ENCODE results near the gene C19orf47. TPM values are rescaled to one million over a fixed set of nuclear protein-coding genes. Genes with fewer than 3 reads are reported as not detected.

Gene C19orf47
- total and polyA plus RNA-seq, 2 donors (not counting 3 experiments of a cell fraction or from before 2014, with no cell fraction given): 16.4 to 27.0 TPM

DNA sequence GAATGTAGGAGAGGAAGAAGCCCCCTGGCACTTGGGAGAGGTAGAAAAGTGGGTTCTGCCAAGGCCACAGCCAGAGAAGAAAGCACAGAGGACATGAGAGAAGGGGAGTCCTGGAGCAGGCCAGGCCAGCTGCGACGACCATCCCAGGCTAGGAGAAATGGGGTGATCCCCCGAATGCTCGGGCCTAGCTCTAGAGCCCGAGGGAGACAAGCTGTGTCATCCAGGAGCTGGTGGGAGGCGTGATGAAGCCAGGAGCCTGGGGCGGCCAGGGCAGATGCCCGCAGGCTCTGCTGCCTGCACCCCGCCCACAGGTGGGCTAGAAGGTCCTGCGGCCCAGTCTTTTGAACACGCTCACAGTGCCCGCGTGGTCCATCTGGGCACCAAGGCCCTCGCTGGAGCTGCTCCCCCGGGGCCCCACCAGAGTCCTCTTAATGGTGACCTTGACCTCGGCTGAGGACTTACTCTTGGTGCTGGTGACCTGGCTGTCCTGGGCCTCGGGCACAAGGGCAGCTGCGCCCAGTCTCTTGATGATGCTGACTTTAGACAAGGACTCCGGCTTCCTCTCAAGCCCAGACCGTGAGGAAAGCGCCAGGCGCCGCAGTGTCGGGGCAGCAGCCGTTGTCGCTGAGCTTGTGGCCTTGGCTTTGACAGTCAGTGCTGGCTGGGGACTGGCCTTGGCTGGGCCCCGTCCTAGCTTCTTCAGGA, 26.5 kb downstream of the C19orf47 start:
- no peak for TF ChIP-seq JUN (IDR thresholded peaks at IDR 0.05; ENCODE audit: borderline replicate concordance, insufficient read depth, insufficient read length, low read depth)
- TF ChIP-seq POLR2A (IDR thresholded peaks at IDR 0.05; ENCODE audit: low read depth, low read length): no peak
- TF ChIP-seq POLR2AphosphoS5 (IDR thresholded peaks at IDR 0.05; ENCODE audit: insufficient read depth, low read depth, low read length): no peak
- TF ChIP-seq GATA2 (IDR thresholded peaks at IDR 0.05; ENCODE audit: insufficient read depth, insufficient read length, low read depth, low read length): no peak
- no peak for TF ChIP-seq EZH2 (IDR thresholded peaks at IDR 0.05; ENCODE audit: borderline replicate concordance, low read depth, low read length, severe bottlenecking)
- TF ChIP-seq MYC (IDR thresholded peaks at IDR 0.05; ENCODE audit: low read depth, low read length): no peak
- TF ChIP-seq, protein P1, sequence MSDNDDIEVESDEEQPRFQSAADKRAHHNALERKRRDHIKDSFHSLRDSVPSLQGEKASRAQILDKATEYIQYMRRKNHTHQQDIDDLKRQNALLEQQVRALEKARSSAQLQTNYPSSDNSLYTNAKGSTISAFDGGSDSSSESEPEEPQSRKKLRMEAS (IDR thresholded peaks at IDR 0.05; ENCODE audit: insufficient read depth, insufficient read length): no peak
- no peak for TF ChIP-seq FOS (IDR thresholded peaks at IDR 0.05; ENCODE audit: borderline replicate concordance, insufficient read depth, low read length)
- TF ChIP-seq, protein P2, sequence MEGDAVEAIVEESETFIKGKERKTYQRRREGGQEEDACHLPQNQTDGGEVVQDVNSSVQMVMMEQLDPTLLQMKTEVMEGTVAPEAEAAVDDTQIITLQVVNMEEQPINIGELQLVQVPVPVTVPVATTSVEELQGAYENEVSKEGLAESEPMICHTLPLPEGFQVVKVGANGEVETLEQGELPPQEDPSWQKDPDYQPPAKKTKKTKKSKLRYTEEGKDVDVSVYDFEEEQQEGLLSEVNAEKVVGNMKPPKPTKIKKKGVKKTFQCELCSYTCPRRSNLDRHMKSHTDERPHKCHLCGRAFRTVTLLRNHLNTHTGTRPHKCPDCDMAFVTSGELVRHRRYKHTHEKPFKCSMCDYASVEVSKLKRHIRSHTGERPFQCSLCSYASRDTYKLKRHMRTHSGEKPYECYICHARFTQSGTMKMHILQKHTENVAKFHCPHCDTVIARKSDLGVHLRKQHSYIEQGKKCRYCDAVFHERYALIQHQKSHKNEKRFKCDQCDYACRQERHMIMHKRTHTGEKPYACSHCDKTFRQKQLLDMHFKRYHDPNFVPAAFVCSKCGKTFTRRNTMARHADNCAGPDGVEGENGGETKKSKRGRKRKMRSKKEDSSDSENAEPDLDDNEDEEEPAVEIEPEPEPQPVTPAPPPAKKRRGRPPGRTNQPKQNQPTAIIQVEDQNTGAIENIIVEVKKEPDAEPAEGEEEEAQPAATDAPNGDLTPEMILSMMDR (IDR thresholded peaks at IDR 0.05; ENCODE audit: extremely low read depth in 1 of 2, insufficient read depth in 1 of 2, low read depth in 1 of 2, low read length in 2 of 2): no peak
- ChIA-PET CTCF (interaction anchor here (1.0 to 1.4 kb wide), 3 partner anchors 15 to 26 kb away, joined by 3 to 7 read pairs (median 3); partner anchors contain the start of genes C19orf47 and PLD3), POLR2A (no interaction called here)
- dilution Hi-C loops (cut with MboI; ENCODE audit: extremely low pct_ligation_motif_present, low sequenced_read_pairs): no loop called here
- Histone ChIP-seq H3K27ac (ENCODE audit: insufficient read depth, low read depth, low read length) (no peak overlapping the region), H3K4me1 (ENCODE audit: control insufficient read depth, extremely low read depth, insufficient read depth, low read length) (peaks cover 4% of the 10 kb centered on the region), H3K9ac (replicated peaks; ENCODE audit: extremely low read depth, insufficient read depth, low read length) (no peak overlapping the region), H3K79me2 (ENCODE audit: control insufficient read depth, insufficient read depth, low read length) (no peaks in the 10 kb centered on the region), H3K9me3 (replicated peaks; ENCODE audit: control insufficient read depth, insufficient read depth, low read length) (no peaks in the 10 kb centered on the region), H3K36me3 (ENCODE audit: control insufficient read depth in 2 of 2, extremely low read depth in 1 of 2, insufficient read depth in 2 of 2, low read length in 2 of 2) (peaks cover 9 to 41% of the 10 kb centered on the region in 2 experiments), H4K20me1 (replicated peaks; ENCODE audit: control insufficient read depth, extremely low read depth, insufficient read depth, low read length) (no peaks in the 10 kb centered on the region), H3K4me3 (replicated peaks in 1 of 3; ENCODE audit: insufficient read depth in 1 of 3, low read depth in 1 of 3, low read length in 3 of 3) (no peak overlapping the region), H3K27me3 (ENCODE audit: control insufficient read depth in 2 of 2, insufficient read depth in 2 of 2, low read length in 2 of 2) (no peaks in the 10 kb centered on the region), H2AFZ (ENCODE audit: low read depth, low read length) (no peak overlapping the region), H3K4me2 (ENCODE audit: insufficient read depth, low read length) (no peak overlapping the region), H3K9me1 (replicated peaks; ENCODE audit: control insufficient read depth, extremely low read depth, insufficient read depth, low read length) (no peaks in the 10 kb centered on the region)
- intact Hi-C loops (cut with micrococcal nuclease): no loop called here
- DNase-seq (ENCODE audit: low read depth, low spot score) (no peak), FAIRE-seq (no peak)
- no TSS peak for BruUV-seq (replicated peaks)

All from endothelial cell of umbilical vein (primary cell).